Measurements from ENCODE around the gene LDLR. TPM values are rescaled to one million over a fixed set of nuclear protein-coding genes. Genes with fewer than 3 reads are reported as not detected.
"Not testable (repeated sequence)": the region's sequence is repeated elsewhere in the genome, so short reads cannot be mapped to it uniquely, and the experiment has no call there.

Gene LDLR
- total and polyA plus RNA-seq, 2 donors (not counting 1 experiment from before 2014, with no cell fraction given): 187 to 427 TPM

DNA sequence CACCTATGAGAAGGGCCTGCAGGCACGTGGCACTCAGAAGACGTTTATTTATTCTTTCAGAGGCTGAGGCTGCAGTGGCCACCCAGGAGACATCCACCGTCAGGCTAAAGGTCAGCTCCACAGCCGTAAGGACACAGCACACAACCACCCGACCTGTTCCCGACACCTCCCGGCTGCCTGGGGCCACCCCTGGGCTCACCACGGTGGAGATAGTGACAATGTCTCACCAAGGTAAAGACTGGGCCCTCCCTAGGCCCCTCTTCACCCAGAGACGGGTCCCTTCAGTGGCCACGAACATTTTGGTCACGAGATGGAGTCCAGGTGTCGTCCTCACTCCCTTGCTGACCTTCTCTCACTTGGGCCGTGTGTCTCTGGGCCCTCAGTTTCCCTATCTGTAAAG, 33.9 kb downstream of the LDLR start:
- TF ChIP-seq, protein P1, sequence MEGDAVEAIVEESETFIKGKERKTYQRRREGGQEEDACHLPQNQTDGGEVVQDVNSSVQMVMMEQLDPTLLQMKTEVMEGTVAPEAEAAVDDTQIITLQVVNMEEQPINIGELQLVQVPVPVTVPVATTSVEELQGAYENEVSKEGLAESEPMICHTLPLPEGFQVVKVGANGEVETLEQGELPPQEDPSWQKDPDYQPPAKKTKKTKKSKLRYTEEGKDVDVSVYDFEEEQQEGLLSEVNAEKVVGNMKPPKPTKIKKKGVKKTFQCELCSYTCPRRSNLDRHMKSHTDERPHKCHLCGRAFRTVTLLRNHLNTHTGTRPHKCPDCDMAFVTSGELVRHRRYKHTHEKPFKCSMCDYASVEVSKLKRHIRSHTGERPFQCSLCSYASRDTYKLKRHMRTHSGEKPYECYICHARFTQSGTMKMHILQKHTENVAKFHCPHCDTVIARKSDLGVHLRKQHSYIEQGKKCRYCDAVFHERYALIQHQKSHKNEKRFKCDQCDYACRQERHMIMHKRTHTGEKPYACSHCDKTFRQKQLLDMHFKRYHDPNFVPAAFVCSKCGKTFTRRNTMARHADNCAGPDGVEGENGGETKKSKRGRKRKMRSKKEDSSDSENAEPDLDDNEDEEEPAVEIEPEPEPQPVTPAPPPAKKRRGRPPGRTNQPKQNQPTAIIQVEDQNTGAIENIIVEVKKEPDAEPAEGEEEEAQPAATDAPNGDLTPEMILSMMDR (conservative IDR thresholded peaks at IDR 0.05 in 1 of 2, IDR thresholded peaks at IDR 0.05 in 1 of 2; ENCODE audit: low read depth in 1 of 2, low read length in 2 of 2): no peak
- TF ChIP-seq EZH2 (IDR thresholded peaks at IDR 0.05; ENCODE audit: low read length, missing control alignments): no peak
- Histone ChIP-seq H3K4me2 (ENCODE audit: extremely low read depth, insufficient read depth, low read length) (no peak overlapping the region), H3K79me2 (ENCODE audit: control insufficient read depth, insufficient read depth, low read length) (peaks cover 13% of the 10 kb centered on the region), H3K4me3 (replicated peaks in 1 of 4; ENCODE audit: control extremely low read depth in 1 of 4, insufficient read depth in 1 of 4, low read depth in 3 of 4, low read length in 4 of 4) (no peak overlapping the region), H3K27ac (ENCODE audit: insufficient read depth, low read length) (no peak overlapping the region), H2AFZ (ENCODE audit: low read length) (no peak overlapping the region), H3K9me3 (ENCODE audit: control insufficient read depth, insufficient read depth, low read depth, low read length) (no peaks in the 10 kb centered on the region), H4K20me1 (ENCODE audit: control insufficient read depth, extremely low read depth, insufficient read depth, low read length) (no peaks in the 10 kb centered on the region), H3K27me3 (ENCODE audit: control insufficient read depth, insufficient read depth, low read length) (no peaks in the 10 kb centered on the region), H3K4me1 (ENCODE audit: control insufficient read depth, extremely low read depth, insufficient read depth, low read length) (no peaks in the 10 kb centered on the region), H3K9ac (ENCODE audit: insufficient read depth, low read length) (no peak overlapping the region), H3K36me3 (ENCODE audit: control insufficient read depth, insufficient read depth, low read length) (peaks cover 31% of the 10 kb centered on the region)
- DNase-seq (ENCODE audit: low read depth in 2 of 2): no peak

DNA sequence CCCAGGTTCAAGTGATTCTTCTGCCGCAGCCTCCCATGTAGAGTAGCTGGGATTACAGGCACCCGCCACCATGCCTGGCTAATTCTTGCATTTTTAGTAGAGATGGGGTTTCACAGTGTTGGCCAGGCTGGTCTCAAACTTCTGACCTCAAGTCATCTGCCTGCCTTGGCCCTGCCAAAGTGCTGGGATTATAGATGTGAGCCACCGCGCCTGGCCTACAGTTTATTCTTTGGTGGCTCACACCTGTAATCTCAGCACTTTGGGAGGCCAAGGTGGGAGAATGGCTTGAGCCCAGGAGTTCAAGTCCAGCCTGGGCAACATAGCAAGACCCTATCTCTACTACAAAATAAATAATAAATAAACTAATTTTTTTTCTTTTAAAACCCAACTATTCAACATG, 34.9 kb downstream of the LDLR start:
- not testable (repeated sequence) for H3K4me1 ChIP-seq (ENCODE audit: control insufficient read depth, extremely low read depth, insufficient read depth, low read length); H3K27ac ChIP-seq (ENCODE audit: insufficient read depth, low read length); H4K20me1 ChIP-seq (ENCODE audit: control insufficient read depth, extremely low read depth, insufficient read depth, low read length); H2AFZ ChIP-seq (ENCODE audit: low read length); H3K4me3 ChIP-seq (replicated peaks in 1 of 4; ENCODE audit: control extremely low read depth in 1 of 4, insufficient read depth in 1 of 4, low read depth in 3 of 4, low read length in 4 of 4); H3K9me3 ChIP-seq (ENCODE audit: control insufficient read depth, insufficient read depth, low read depth, low read length); H3K27me3 ChIP-seq (ENCODE audit: control insufficient read depth, insufficient read depth, low read length); H3K9ac ChIP-seq (ENCODE audit: insufficient read depth, low read length); H3K4me2 ChIP-seq (ENCODE audit: extremely low read depth, insufficient read depth, low read length); DNase-seq (ENCODE audit: low read depth in 2 of 2)
- H3K79me2 ChIP-seq (ENCODE audit: control insufficient read depth, insufficient read depth, low read length): peaks cover 13% of the 10 kb centered on the region
- H3K36me3 ChIP-seq (ENCODE audit: control insufficient read depth, insufficient read depth, low read length): peaks cover 30% of the 10 kb centered on the region

DNA sequence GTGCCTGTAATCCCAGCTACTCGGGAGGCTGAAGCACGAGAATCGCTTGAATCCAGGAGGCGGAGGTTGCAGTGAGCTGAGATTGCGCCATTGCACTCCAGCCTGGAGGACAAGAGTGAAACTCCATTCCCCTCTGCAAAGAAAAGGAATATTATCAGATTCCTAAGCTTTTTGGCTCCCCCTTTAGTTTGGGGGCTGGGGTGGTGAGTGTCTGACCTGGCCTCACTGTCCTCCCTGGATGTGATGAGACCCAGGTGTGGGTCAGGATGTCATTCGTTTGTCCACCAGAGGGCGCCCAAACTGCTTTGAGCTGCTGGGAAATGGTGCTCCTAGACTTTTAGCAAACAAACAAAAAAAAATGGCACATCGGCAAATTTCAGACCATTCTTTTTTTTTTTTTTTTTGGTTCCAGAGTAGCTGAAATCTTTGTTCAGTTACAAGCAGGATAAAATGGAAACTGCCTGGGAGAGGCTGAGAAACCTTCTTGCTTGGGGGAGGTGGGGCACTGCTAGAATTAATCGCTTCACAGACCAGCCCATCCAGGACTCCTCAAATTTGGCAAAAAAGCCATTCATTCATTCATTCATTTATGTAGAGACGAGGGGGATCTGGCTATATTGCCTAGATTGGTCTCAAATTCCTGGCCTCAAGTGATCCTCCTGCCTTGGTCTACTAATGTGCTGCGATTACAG, 36.9 kb downstream of the LDLR start:
- no peak overlapping the region for H3K4me3 ChIP-seq (replicated peaks in 1 of 4; ENCODE audit: control extremely low read depth in 1 of 4, insufficient read depth in 1 of 4, low read depth in 3 of 4, low read length in 4 of 4)
- peaks cover 32% of the 10 kb centered on the region for H3K36me3 ChIP-seq (ENCODE audit: control insufficient read depth, insufficient read depth, low read length)
- H3K9ac ChIP-seq (ENCODE audit: insufficient read depth, low read length): no peak overlapping the region
- peaks cover 19% of the 10 kb centered on the region for H3K79me2 ChIP-seq (ENCODE audit: control insufficient read depth, insufficient read depth, low read length)
- no peak for TF ChIP-seq EZH2 (IDR thresholded peaks at IDR 0.05; ENCODE audit: low read length, missing control alignments)
- TF ChIP-seq, protein P1 (conservative IDR thresholded peaks at IDR 0.05 in 1 of 2, IDR thresholded peaks at IDR 0.05 in 1 of 2; ENCODE audit: low read depth in 1 of 2, low read length in 2 of 2): peak; percentile 63 to 78
- no peak overlapping the region for H2AFZ ChIP-seq (ENCODE audit: low read length)
- peak; percentile 46 to 78 for DNase-seq (ENCODE audit: low read depth in 2 of 2)
- no peaks in the 10 kb centered on the region for H3K27me3 ChIP-seq (ENCODE audit: control insufficient read depth, insufficient read depth, low read length)
- no peak overlapping the region for H3K4me2 ChIP-seq (ENCODE audit: extremely low read depth, insufficient read depth, low read length)
- H3K27ac ChIP-seq (ENCODE audit: insufficient read depth, low read length): no peak overlapping the region
- no peaks in the 10 kb centered on the region for H4K20me1 ChIP-seq (ENCODE audit: control insufficient read depth, extremely low read depth, insufficient read depth, low read length)
- H3K9me3 ChIP-seq (ENCODE audit: control insufficient read depth, insufficient read depth, low read depth, low read length): no peaks in the 10 kb centered on the region
- H3K4me1 ChIP-seq (ENCODE audit: control insufficient read depth, extremely low read depth, insufficient read depth, low read length): peaks cover 8% of the 10 kb centered on the region
